Kidney (tissue), 14 donors: Measurements from ENCODE around the gene TMEM271. TPM values are rescaled to one million over a fixed set of nuclear protein-coding genes. Genes with fewer than 3 reads are reported as not detected.

Source experiments
- DNase-seq, 5 donors: peaks; one replicate each; pipeline ENCODE4 v3.0.0-alpha.2; 2013 to 2020
- FAIRE-seq: peaks from 2 replicates; lab custom pipeline; 2012; peaks lifted over from hg19 to GRCh38; lab: Jason Lieb, UNC
- H3K27ac ChIP-seq, 2 donors: one replicate each; pipeline ENCODE4 v1.7.0; 2013; ENCODE audit warnings: low read depth in 2 of 2, low read length in 2 of 2, inconsistent platforms in 1 of 2
- H3K27me3 ChIP-seq: one replicate; pipeline ENCODE4 v1.7.1; 2013; ENCODE audit warnings: low read length, inconsistent platforms; ENCODE audit not compliant: control insufficient read depth, insufficient read depth
- H3K36me3 ChIP-seq, 3 donors: one replicate each; pipeline versions ENCODE4 v1.7.0 to v1.7.1; 2013; ENCODE audit warnings: low read length in 3 of 3, control low read depth in 1 of 3, inconsistent platforms in 1 of 3; ENCODE audit not compliant: insufficient read depth in 3 of 3, control insufficient read depth in 2 of 3
- H3K4me1 ChIP-seq, 3 donors: one replicate each; pipeline versions ENCODE4 v1.7.0 to v1.7.1; 2013; ENCODE audit warnings: low read length in 3 of 3, inconsistent platforms in 1 of 3, low read depth in 1 of 3; ENCODE audit not compliant: control insufficient read depth in 2 of 3, insufficient read depth in 2 of 3
- H3K4me3 ChIP-seq, 3 donors: one replicate each; pipeline versions ENCODE4 v1.7.0 to v1.8.1; 2013; ENCODE audit warnings: low read length in 3 of 3, control low read depth in 1 of 3, inconsistent platforms in 1 of 3
- H3K9ac ChIP-seq, 3 donors: one replicate each; pipeline versions ENCODE4 v1.7.0 to v1.7.1; 2013; ENCODE audit warnings: low read length in 3 of 3, control low read depth in 1 of 3, inconsistent platforms in 1 of 3
- H3K9me3 ChIP-seq, 3 donors: one replicate each; pipeline versions ENCODE4 v1.7.0 to v1.7.1; 2013; ENCODE audit warnings: low read length in 3 of 3, control low read depth in 1 of 3, inconsistent platforms in 1 of 3; ENCODE audit not compliant: control insufficient read depth in 2 of 3, insufficient read depth in 1 of 3
- intact Hi-C: fragments of 100-400 bp; cut with DNase I; formaldehyde crosslinking; loops from one replicate; pipeline ENCODE4 v1.11.1; 2022
- polyA plus RNA-seq: library from polyadenylated mRNA; stranded (reverse); fragments of 350-450 nt; fragmentation: Illumina TruSeq; extraction: RNeasy Lipid Tissue Mini Kit (QIAGEN cat#74804); gene quantifications from one replicate; pipeline ENCODE4 v1.2.3, GENCODE V29; 2014; ENCODE audit warnings: low read depth, low replicate concordance; ENCODE audit not compliant: insufficient read depth
- total RNA-seq: library from RNA; stranded (reverse); fragmentation: NEBNext Ultra II Directional; extraction: Animal tissue kit (Norgen Biotek cat#: 25700); gene quantifications from one replicate; pipeline ENCODE4 v1.2.1, GENCODE V29; 2021
- TF ChIP-seq, protein P1 (sequence below): IDR thresholded peaks from 3 replicates; pipeline ENCODE4 v1.5.1; 2012; ENCODE audit warnings: mild to moderate bottlenecking, moderate library complexity, borderline replicate concordance; ENCODE audit not compliant: insufficient read depth; ENCODE audit errors: extremely low read depth
- donor health status: control.
- donor health status: control.
- donor health status: control.
- donor health status: control.
- donor health status: control.
- donor health status: DM: yes; HTN: yes; CAD: no.
- donor health status: Normal renal cell carcinoma (clear cell type).

The TMEM271 gene
- total and polyA plus RNA-seq, 2 donors from 2014 or later = not detected

DNA sequence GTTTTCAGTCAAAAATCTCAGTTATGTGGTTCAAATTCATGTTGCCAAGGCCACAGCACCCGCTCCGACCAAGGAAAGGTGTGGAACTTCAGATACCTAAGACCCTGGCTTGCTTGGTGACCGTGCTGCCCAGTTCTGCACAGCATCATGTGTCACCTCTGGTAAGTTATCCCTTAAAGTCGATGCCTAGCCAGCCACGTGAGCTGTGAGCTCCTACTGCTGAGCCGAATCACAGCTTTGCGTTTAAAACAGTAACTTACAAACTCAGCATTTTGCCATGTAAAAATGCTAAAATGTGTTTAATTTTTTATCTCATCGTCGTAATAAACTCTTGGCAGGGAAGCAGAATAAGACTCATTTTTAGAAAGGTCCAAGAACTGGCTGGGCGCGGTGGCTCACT lies 5.3 kb downstream of the TMEM271 start:
- DNase-seq (no peak), FAIRE-seq (no peak)

DNA sequence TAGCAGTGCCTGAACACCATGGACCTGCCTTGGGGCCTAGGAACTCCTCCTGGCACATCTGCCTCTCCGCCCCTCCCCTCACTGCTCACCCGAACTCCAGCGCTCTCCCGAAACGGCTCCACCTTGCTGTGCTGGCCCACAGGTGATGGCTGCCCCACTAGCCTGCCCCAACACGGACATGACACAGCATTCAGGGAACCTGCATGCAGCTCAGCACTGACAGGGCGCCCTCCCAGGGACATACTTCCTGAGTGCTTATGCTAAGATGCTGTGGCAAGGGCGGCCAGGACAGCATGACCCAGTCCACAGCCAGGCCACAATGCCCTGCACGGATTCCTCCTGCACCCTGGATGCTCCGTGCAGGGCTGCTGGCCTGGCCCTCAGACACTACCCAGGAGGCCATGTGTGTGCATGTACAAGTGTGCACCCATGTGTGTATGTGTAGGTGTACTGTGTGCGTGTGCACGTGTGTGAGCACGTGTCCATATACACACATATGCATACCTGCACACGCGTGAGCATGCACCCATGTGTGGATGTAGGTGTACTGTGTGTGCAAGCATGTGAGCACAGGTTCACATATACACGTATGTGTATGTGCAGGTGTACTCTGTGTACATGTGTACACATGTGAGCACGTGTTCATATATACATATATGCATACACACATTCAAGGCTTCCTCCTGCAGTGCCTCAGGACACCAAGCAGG lies 6.0 kb downstream of the TMEM271 start:
- no peak overlapping the region for H3K9ac ChIP-seq
- TF ChIP-seq, protein P1, sequence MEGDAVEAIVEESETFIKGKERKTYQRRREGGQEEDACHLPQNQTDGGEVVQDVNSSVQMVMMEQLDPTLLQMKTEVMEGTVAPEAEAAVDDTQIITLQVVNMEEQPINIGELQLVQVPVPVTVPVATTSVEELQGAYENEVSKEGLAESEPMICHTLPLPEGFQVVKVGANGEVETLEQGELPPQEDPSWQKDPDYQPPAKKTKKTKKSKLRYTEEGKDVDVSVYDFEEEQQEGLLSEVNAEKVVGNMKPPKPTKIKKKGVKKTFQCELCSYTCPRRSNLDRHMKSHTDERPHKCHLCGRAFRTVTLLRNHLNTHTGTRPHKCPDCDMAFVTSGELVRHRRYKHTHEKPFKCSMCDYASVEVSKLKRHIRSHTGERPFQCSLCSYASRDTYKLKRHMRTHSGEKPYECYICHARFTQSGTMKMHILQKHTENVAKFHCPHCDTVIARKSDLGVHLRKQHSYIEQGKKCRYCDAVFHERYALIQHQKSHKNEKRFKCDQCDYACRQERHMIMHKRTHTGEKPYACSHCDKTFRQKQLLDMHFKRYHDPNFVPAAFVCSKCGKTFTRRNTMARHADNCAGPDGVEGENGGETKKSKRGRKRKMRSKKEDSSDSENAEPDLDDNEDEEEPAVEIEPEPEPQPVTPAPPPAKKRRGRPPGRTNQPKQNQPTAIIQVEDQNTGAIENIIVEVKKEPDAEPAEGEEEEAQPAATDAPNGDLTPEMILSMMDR = no peak
- no peaks in the 10 kb centered on the region for H3K36me3 ChIP-seq
- FAIRE-seq = no peak
- peaks cover 28% of the 10 kb centered on the region for H3K27me3 ChIP-seq
- no peaks in the 10 kb centered on the region for H3K4me1 ChIP-seq
- no peak overlapping the region for H3K4me3 ChIP-seq
- no peak overlapping the region for H3K27ac ChIP-seq
- intact Hi-C loops = no loop called here
- no peak for DNase-seq
- H3K9me3 ChIP-seq = no peaks in the 10 kb centered on the region

More for the DNA sequence above, 5.3 kb downstream of the TMEM271 start:
- H3K36me3 ChIP-seq = no peaks in the 10 kb centered on the region
- peaks cover 28% of the 10 kb centered on the region for H3K27me3 ChIP-seq
- no peaks in the 10 kb centered on the region for H3K4me1 ChIP-seq
- H3K4me3 ChIP-seq = no peak overlapping the region
- no peak overlapping the region for H3K9ac ChIP-seq
- no peaks in the 10 kb centered on the region for H3K9me3 ChIP-seq
- H3K27ac ChIP-seq = no peak overlapping the region
- TF ChIP-seq, protein P1 = no peak
- intact Hi-C loops = no loop called here

DNA sequence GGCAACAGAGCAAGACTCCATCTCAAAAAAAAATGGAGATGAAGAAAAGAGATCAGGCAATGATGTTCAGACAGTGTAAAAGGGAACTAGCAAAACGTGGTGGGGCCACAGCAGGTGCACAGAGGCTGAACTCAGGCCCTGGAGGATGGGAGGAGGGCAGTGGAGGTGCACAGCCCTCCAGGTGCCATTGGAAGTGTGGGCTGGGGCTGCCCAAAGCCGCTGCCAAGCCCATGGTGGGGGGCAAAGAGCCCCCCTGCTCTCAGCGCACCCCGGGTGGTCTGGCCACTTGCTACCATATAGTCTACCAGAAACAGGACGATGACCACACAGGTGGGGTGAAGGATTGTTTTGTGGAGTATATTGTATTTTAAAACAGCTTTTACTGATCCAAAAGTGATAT lies 7.1 kb downstream of the TMEM271 start:
- DNase-seq = no peak
- Histone ChIP-seq H3K27me3 (peaks cover 23% of the 10 kb centered on the region), H3K4me3 (no peak overlapping the region), H3K9me3 (no peaks in the 10 kb centered on the region), H3K9ac (no peak overlapping the region), H3K4me1 (no peaks in the 10 kb centered on the region), H3K36me3 (no peaks in the 10 kb centered on the region), H3K27ac (no peak overlapping the region)
- no peak for FAIRE-seq
- TF ChIP-seq, protein P1 = no peak
- intact Hi-C loops = no loop called here

DNA sequence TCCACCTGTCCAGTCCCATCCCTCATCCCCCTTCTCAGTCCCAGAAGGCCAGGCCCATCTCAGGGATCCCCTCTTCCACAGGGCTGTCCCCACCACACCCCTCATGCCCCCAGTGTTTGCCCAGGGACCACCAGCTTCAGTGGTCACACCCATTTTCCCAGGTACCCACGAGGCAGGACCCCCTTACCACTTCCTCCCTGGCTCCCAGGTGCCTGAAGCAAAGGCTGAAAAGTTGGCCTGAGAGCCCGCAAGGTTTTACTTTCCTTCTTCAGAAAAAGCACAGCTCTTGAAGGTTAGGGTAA lies 7.8 kb downstream of the TMEM271 start:
- Histone ChIP-seq H3K36me3 (no peaks in the 10 kb centered on the region), H3K4me1 (no peaks in the 10 kb centered on the region), H3K27ac (no peak overlapping the region), H3K9me3 (no peaks in the 10 kb centered on the region), H3K27me3 (peaks cover 17% of the 10 kb centered on the region), H3K4me3 (no peak overlapping the region), H3K9ac (no peak overlapping the region)
- DNase-seq (no peak), FAIRE-seq (no peak)
- TF ChIP-seq, protein P1 = no peak
- intact Hi-C loops = no loop called here
